AG09319 (cell line): ENCODE measurements around the gene OTULIN.

Experiments used
- DNase-seq: peaks from one replicate; pipeline ENCODE4 v3.0.0-alpha.2; 2010; ENCODE audit warnings: low read depth; ENCODE audit errors: extremely low read depth
- TF ChIP-seq, protein P1 (sequence below): IDR thresholded peaks from 2 replicates; pipeline ENCODE4 v1.5.1; 2011; ENCODE audit warnings: low read depth, mild to moderate bottlenecking, inconsistent platforms, low read length, moderate library complexity

Gene OTULIN

DNA sequence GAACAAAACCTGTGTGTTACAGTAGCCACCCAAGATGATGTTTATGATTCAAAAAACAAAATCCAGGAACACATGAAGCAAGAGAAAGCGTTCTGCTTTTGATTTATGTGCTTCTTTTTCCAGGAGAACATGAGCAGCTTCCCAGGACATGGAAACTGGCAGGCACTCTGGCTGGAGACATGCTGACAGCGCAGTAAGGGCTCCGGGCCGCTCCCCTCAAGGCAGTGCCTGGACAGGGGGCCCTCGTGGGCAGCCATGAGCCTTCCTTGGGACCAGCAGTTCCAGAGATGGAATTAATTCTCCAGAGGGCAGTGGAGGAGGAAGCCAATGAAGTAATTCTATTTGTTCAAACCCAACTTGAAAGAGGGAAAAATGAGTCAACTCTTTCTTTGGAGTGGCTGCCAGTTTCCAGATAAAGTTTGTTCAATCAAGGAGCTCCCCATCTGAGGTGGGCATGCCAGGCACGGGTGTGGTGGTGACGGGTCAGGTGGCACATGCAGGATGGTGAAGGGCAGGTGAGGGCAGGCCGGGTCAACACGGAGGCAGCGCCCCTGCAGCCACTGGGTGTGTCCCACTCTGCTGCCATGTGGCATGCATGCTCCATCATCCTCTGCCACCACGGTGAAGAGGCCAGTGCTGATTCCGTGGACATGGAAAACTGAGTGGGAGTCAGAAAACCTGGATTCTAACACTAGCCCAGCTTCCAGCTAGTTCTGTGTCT, 83.8 kb downstream of the OTULIN start:
- TF ChIP-seq, protein P1, sequence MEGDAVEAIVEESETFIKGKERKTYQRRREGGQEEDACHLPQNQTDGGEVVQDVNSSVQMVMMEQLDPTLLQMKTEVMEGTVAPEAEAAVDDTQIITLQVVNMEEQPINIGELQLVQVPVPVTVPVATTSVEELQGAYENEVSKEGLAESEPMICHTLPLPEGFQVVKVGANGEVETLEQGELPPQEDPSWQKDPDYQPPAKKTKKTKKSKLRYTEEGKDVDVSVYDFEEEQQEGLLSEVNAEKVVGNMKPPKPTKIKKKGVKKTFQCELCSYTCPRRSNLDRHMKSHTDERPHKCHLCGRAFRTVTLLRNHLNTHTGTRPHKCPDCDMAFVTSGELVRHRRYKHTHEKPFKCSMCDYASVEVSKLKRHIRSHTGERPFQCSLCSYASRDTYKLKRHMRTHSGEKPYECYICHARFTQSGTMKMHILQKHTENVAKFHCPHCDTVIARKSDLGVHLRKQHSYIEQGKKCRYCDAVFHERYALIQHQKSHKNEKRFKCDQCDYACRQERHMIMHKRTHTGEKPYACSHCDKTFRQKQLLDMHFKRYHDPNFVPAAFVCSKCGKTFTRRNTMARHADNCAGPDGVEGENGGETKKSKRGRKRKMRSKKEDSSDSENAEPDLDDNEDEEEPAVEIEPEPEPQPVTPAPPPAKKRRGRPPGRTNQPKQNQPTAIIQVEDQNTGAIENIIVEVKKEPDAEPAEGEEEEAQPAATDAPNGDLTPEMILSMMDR, result no peak
- DNase-seq, result no peak
